ENCODE results near the gene KIF23. TPM values are rescaled to one million over a fixed set of nuclear protein-coding genes. Genes with fewer than 3 reads are reported as not detected.
A peak's percentile ranks its signal among the peaks of the same experiment; 100 is the strongest.

Gene KIF23
- total and polyA plus RNA-seq, 5 donors from 2014 or later, result 0.74 to 3.8 (median 1.2) TPM

DNA sequence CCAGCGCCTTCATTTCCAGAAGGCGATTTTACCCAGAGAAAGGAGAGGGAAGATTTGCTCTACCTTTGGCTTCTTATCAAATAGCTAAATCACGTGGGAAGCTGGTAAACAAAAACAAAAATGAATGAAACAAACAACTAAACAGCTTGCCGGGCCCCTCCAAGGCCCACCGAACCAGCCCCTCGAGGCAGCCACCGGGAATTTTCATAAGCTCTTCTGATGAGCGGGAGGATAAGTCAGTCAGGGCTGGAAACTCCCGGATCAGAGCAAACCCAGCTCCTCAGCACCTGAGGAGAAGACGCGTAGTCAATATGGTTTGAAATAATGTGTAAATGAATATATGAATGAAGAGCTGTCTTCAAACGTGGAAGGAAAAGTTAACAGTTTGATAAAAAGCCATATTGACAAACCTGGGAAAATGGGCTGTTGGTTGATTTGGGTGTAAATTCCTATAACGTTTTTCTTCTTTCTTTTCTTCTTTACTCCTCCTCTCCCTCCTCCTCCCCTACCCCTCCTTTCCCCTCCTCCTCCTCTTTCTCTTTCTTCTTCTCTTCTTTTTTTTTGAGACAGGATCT lies 49.1 kb downstream of the KIF23 start:
- peak overlapping the region; percentile 91 to 97 (median 96) for H3K27ac Mint-ChIP-seq
- Histone ChIP-seq H3K4me1 (ENCODE audit: control insufficient read depth, insufficient read depth, low read length, poor library complexity, severe bottlenecking) (peaks cover 40% of the 10 kb centered on the region), H3K4me3 (ENCODE audit: low read depth, low read length) (peak overlapping the region; percentile 86), H3K36me3 (ENCODE audit: control insufficient read depth, insufficient read depth, low read length) (no peaks in the 10 kb centered on the region), H3K27me3 (ENCODE audit: control insufficient read depth, insufficient read depth, low read length) (no peaks in the 10 kb centered on the region), H3K9me3 (ENCODE audit: control insufficient read depth in 2 of 2, low read length in 2 of 2) (no peaks in the 10 kb centered on the region), H3K27ac (ENCODE audit: insufficient read depth, low read length, poor library complexity, severe bottlenecking) (peak overlapping the region; percentile 73)
- H3K4me3 Mint-ChIP-seq, result peak overlapping the region; percentile 91 to 97 (median 94)
- H3K4me1 Mint-ChIP-seq, result peaks cover 6 to 59% (median 30%) of the 10 kb centered on the region in 4 donors
- H3K36me3 Mint-ChIP-seq, result no peaks in the 10 kb centered on the region
- ATAC-seq (ENCODE audit: low read depth in 2 of 2) (no peak), DNase-seq (no peak)
- no peaks in the 10 kb centered on the region for H3K9me3 Mint-ChIP-seq
- no peaks in the 10 kb centered on the region for H3K27me3 Mint-ChIP-seq

GRCh38 chr15:69465253-69465652 lies 51.1 kb downstream of the KIF23 start:
- Mint-ChIP-seq H3K4me1 (peaks cover 10 to 59% (median 36%) of the 10 kb centered on the region in 4 donors), H3K9me3 (no peaks in the 10 kb centered on the region), H3K4me3 (peak overlapping the region in 1 of 4 donors; percentile 65), H3K27me3 (no peaks in the 10 kb centered on the region), H3K36me3 (no peaks in the 10 kb centered on the region), H3K27ac (peak overlapping the region in 1 of 3 donors; percentile 56)
- Histone ChIP-seq H3K4me1 (ENCODE audit: control insufficient read depth, insufficient read depth, low read length, poor library complexity, severe bottlenecking) (peaks cover 55% of the 10 kb centered on the region), H3K27ac (ENCODE audit: insufficient read depth, low read length, poor library complexity, severe bottlenecking) (no peak overlapping the region), H3K4me3 (ENCODE audit: low read depth, low read length) (no peak overlapping the region), H3K9me3 (ENCODE audit: control insufficient read depth in 2 of 2, low read length in 2 of 2) (no peaks in the 10 kb centered on the region), H3K36me3 (ENCODE audit: control insufficient read depth, insufficient read depth, low read length) (no peaks in the 10 kb centered on the region), H3K27me3 (ENCODE audit: control insufficient read depth, insufficient read depth, low read length) (no peaks in the 10 kb centered on the region)
- DNase-seq, result no peak
- ATAC-seq (ENCODE audit: low read depth in 2 of 2), result no peak

GRCh38 chr15:69466733-69467132 lies 52.6 kb downstream of the KIF23 start:
- H3K36me3 ChIP-seq (ENCODE audit: control insufficient read depth, insufficient read depth, low read length), result no peaks in the 10 kb centered on the region
- H3K4me1 ChIP-seq (ENCODE audit: control insufficient read depth, insufficient read depth, low read length, poor library complexity, severe bottlenecking), result peaks cover 42% of the 10 kb centered on the region
- Mint-ChIP-seq H3K4me3 (peak overlapping the region in 1 of 4 donors; percentile 15), H3K4me1 (peaks cover 10 to 49% (median 29%) of the 10 kb centered on the region in 4 donors), H3K27me3 (no peaks in the 10 kb centered on the region), H3K9me3 (no peaks in the 10 kb centered on the region), H3K36me3 (no peaks in the 10 kb centered on the region), H3K27ac (peak overlapping the region in 1 of 3 donors; percentile 46)
- H3K4me3 ChIP-seq (ENCODE audit: low read depth, low read length), result no peak overlapping the region
- no peaks in the 10 kb centered on the region for H3K9me3 ChIP-seq (ENCODE audit: control insufficient read depth in 2 of 2, low read length in 2 of 2)
- no peak for DNase-seq
- H3K27ac ChIP-seq (ENCODE audit: insufficient read depth, low read length, poor library complexity, severe bottlenecking), result no peak overlapping the region
- ATAC-seq (ENCODE audit: low read depth in 2 of 2), result no peak
- H3K27me3 ChIP-seq (ENCODE audit: control insufficient read depth, insufficient read depth, low read length), result no peaks in the 10 kb centered on the region

DNA sequence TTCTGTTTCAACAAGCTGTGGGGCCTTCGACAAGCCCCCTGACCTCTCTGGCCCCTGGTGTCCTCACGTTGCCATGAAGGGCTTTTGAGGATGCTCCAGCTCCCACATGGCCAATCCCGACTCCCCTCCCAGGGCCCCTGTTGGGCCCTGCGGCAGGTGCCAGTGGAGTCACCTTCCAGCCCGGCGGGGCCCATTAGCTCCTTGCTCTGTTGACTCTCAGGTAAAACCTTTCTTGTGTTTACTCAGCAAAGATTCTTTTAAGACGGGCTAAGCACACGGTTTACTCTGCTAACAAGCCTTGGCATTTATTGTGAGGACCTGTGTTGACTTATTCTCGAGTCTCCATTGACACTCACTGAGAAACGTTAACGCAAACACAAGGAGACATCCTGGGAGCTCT lies 53.5 kb downstream of the KIF23 start:
- Mint-ChIP-seq H3K4me1 (peaks cover 9 to 40% (median 24%) of the 10 kb centered on the region in 4 donors), H3K27me3 (no peaks in the 10 kb centered on the region), H3K36me3 (no peaks in the 10 kb centered on the region), H3K9me3 (no peaks in the 10 kb centered on the region), H3K4me3 (peak overlapping the region in 1 of 4 donors; percentile 17), H3K27ac (peak overlapping the region; percentile 96 to 99 (median 97))
- ATAC-seq (ENCODE audit: low read depth in 2 of 2) (no peak), DNase-seq (no peak)
- H3K27me3 ChIP-seq (ENCODE audit: control insufficient read depth, insufficient read depth, low read length), result no peaks in the 10 kb centered on the region
- H3K9me3 ChIP-seq (ENCODE audit: control insufficient read depth in 2 of 2, low read length in 2 of 2), result no peaks in the 10 kb centered on the region
- peaks cover 34% of the 10 kb centered on the region for H3K4me1 ChIP-seq (ENCODE audit: control insufficient read depth, insufficient read depth, low read length, poor library complexity, severe bottlenecking)
- peak overlapping the region; percentile 94 for H3K27ac ChIP-seq (ENCODE audit: insufficient read depth, low read length, poor library complexity, severe bottlenecking)
- H3K4me3 ChIP-seq (ENCODE audit: low read depth, low read length), result peak overlapping the region; percentile 58
- H3K36me3 ChIP-seq (ENCODE audit: control insufficient read depth, insufficient read depth, low read length), result no peaks in the 10 kb centered on the region

DNA sequence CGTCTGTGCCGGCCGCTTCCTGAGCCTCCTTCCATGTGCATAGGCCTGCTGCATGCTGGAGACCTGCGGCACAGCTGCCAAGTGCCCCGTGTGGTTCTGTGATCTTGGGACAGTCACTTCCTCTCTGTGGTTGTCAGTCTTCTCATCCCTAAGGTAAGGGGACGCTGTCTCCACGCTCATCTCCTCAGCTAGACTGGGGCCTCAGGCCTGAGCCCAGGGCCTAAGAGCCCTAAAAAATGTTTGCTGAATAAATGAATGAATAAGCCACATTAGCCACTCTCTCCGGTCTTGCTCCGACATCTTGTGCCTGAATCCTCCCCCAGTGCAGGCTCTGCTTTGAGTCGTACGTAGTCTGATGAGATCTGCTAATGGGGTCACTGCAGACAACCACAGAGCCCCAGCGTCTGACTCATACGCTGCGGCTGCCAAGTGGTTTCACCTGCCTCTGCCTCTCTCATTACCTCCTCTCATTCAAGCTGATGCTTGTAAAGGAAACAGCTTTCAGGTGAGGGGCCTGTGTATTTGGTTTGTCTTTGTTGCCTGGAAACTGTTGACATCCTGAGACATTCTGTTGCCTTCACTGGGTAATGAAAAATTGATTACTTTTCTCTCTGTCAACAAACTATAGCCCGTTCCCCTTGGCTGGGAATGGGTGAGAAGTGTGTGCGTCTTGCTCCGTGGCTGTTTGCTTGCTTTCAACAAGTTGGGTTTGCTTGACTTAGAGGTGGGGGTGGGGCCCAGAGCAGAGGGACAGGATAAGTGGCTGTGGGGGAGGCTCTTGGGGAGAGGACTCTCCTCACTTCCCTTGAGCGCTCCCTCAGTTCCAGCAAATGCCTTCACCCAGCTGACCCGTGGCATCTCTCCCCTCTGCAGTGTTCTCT lies 54.3 kb downstream of the KIF23 start:
- Mint-ChIP-seq H3K4me1 (peaks cover 6 to 32% (median 21%) of the 10 kb centered on the region in 4 donors), H3K27ac (peak overlapping the region; percentile 96 to 99 (median 97)), H3K9me3 (no peaks in the 10 kb centered on the region), H3K27me3 (no peaks in the 10 kb centered on the region), H3K4me3 (peak overlapping the region; percentile 17 to 67 (median 58)), H3K36me3 (no peaks in the 10 kb centered on the region)
- H3K27me3 ChIP-seq (ENCODE audit: control insufficient read depth, insufficient read depth, low read length), result no peaks in the 10 kb centered on the region
- ATAC-seq (ENCODE audit: low read depth in 2 of 2), result peak; percentile 98 to 99
- peak; percentile 79 to 90 (median 89) for DNase-seq
- no peaks in the 10 kb centered on the region for H3K36me3 ChIP-seq (ENCODE audit: control insufficient read depth, insufficient read depth, low read length)
- H3K9me3 ChIP-seq (ENCODE audit: control insufficient read depth in 2 of 2, low read length in 2 of 2), result no peaks in the 10 kb centered on the region
- peaks cover 27% of the 10 kb centered on the region for H3K4me1 ChIP-seq (ENCODE audit: control insufficient read depth, insufficient read depth, low read length, poor library complexity, severe bottlenecking)
- peak overlapping the region; percentile 94 for H3K27ac ChIP-seq (ENCODE audit: insufficient read depth, low read length, poor library complexity, severe bottlenecking)
- H3K4me3 ChIP-seq (ENCODE audit: low read depth, low read length), result peak overlapping the region; percentile 58

- Histone ChIP-seq H3K9me3 (ENCODE audit: control insufficient read depth in 2 of 2, low read length in 2 of 2) (no peaks in the 10 kb centered on the region), H3K27ac (ENCODE audit: insufficient read depth, low read length, poor library complexity, severe bottlenecking) (peak overlapping the region; percentile 94), H3K4me1 (ENCODE audit: control insufficient read depth, insufficient read depth, low read length, poor library complexity, severe bottlenecking) (peaks cover 25% of the 10 kb centered on the region), H3K4me3 (ENCODE audit: low read depth, low read length) (peak overlapping the region; percentile 58), H3K27me3 (ENCODE audit: control insufficient read depth, insufficient read depth, low read length) (no peaks in the 10 kb centered on the region), H3K36me3 (ENCODE audit: control insufficient read depth, insufficient read depth, low read length) (no peaks in the 10 kb centered on the region)
- Mint-ChIP-seq H3K4me1 (peaks cover 6 to 28% (median 18%) of the 10 kb centered on the region in 4 donors), H3K27me3 (no peaks in the 10 kb centered on the region), H3K27ac (peak overlapping the region; percentile 96 to 99 (median 97)), H3K4me3 (no peak overlapping the region), H3K9me3 (no peaks in the 10 kb centered on the region), H3K36me3 (no peaks in the 10 kb centered on the region)
- ATAC-seq (ENCODE audit: low read depth in 2 of 2) (no peak), DNase-seq (no peak)
These were observed 55.5 kb downstream of the KIF23 start for GRCh38 chr15:69469467-69470201.

- peaks cover 4% of the 10 kb centered on the region for H3K27me3 Mint-ChIP-seq
- Histone ChIP-seq H3K27ac (ENCODE audit: insufficient read depth, low read length, poor library complexity, severe bottlenecking) (no peak overlapping the region), H3K4me1 (ENCODE audit: control insufficient read depth, insufficient read depth, low read length, poor library complexity, severe bottlenecking) (peaks cover 25% of the 10 kb centered on the region), H3K4me3 (ENCODE audit: low read depth, low read length) (no peak overlapping the region), H3K27me3 (ENCODE audit: control insufficient read depth, insufficient read depth, low read length) (no peaks in the 10 kb centered on the region), H3K36me3 (ENCODE audit: control insufficient read depth, insufficient read depth, low read length) (no peaks in the 10 kb centered on the region), H3K9me3 (ENCODE audit: control insufficient read depth in 2 of 2, low read length in 2 of 2) (no peaks in the 10 kb centered on the region)
- no peaks in the 10 kb centered on the region for H3K36me3 Mint-ChIP-seq
- H3K4me3 Mint-ChIP-seq, result peak overlapping the region in 1 of 4 donors; percentile 43
- DNase-seq (no peak), ATAC-seq (ENCODE audit: low read depth in 2 of 2) (no peak)
- no peaks in the 10 kb centered on the region for H3K9me3 Mint-ChIP-seq
- H3K4me1 Mint-ChIP-seq, result peaks cover 6 to 25% (median 17%) of the 10 kb centered on the region in 4 donors
- peak overlapping the region in 2 of 3 donors; percentile 52 to 55 for H3K27ac Mint-ChIP-seq
These were observed 57.9 kb downstream of the KIF23 start for GRCh38 chr15:69472046-69472445.
